ENCODE results near the gene HIGD2A. TPM values are rescaled to one million over a fixed set of nuclear protein-coding genes. Genes with fewer than 3 reads are reported as not detected.

HIGD2A gene, protein sequence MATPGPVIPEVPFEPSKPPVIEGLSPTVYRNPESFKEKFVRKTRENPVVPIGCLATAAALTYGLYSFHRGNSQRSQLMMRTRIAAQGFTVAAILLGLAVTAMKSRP
- 8.9 and 23.0 TPM in 2 replicates for total RNA-seq (2011; cell fraction: chromatin; rRNA removed; ENCODE audit: low replicate concordance)
- 31.7 and 39.2 TPM in 2 replicates for total RNA-seq (2011; cell fraction: nucleolus; rRNA removed)
- total RNA-seq (2011; cell fraction: nucleoplasm; rRNA removed): 38.3 and 59.1 TPM in 2 replicates
- 193 and 230 TPM in 2 replicates for total RNA-seq (2014; rRNA removed)
- 86.1 and 94.7 TPM in 2 replicates for total RNA-seq (2014; rRNA removed; fragmentation: Illumina TruSeq; extraction: Trizol)
- total RNA-seq (2015; rRNA removed; fragmentation: Illumina TruSeq; extraction: Trizol): 161 and 163 TPM in 2 replicates
- total RNA-seq (2021): 150 and 154 TPM in 2 replicates
- 121 and 166 TPM in 2 replicates for polyA plus RNA-seq (2011; rRNA removed)
- polyA plus RNA-seq (2011; cell fraction: cytosol; rRNA removed): 306 and 470 TPM in 2 replicates
- polyA plus RNA-seq (2011; cell fraction: nucleus; rRNA removed): 70.5 and 75.2 TPM in 2 replicates
- polyA plus RNA-seq (2012): 187 and 315 TPM in 2 replicates
- polyA plus RNA-seq (2014; fragmentation: Illumina TruSeq; extraction: Trizol): 144 and 249 TPM in 2 replicates
- polyA plus RNA-seq (2014; fragmentation: Nextera tagmentation; extraction: Ambion mirVana): 100 to 1,000 TPM; 232 to 235 TPM
- 264 and 272 TPM in 2 replicates for polyA plus RNA-seq (2014; rRNA removed)
- polyA minus RNA-seq (2011; rRNA and poly(A)+ RNA removed): 38.5 and 45.4 TPM in 2 replicates
- polyA minus RNA-seq (2011; cell fraction: cytosol; rRNA and poly(A)+ RNA removed): 64.4 and 107 TPM in 2 replicates
- 21.5 and 40.7 TPM in 2 replicates for polyA minus RNA-seq (2011; cell fraction: nucleus; rRNA and poly(A)+ RNA removed)
- Bru-seq, nascent RNA: percentile 96 among the genes with signal in this experiment
- percentile 96 among the genes with signal in this experiment for BruChase-seq, experiment 1, labeled RNA remaining after a 2-hour chase
- percentile 97 among the genes with signal in this experiment for BruChase-seq, experiment 2, labeled RNA remaining after a 6-hour chase
- long read RNA-seq, experiment 1, transcript HIGD2A-201 (2 exons, 668 nt): major isoform, 168 of 236 reads
- long read RNA-seq, experiment 1, partial matches to known transcripts: 0 of 236 reads
- long read RNA-seq, experiment 1, other reads (novel, unspliced or antisense): 68 of 236 reads
- long read RNA-seq, experiment 2, transcript HIGD2A-201 (2 exons, 668 nt): major isoform, 169 of 192 reads
- long read RNA-seq, experiment 2, partial matches to known transcripts: 0 of 192 reads
- long read RNA-seq, experiment 2, other reads (novel, unspliced or antisense): 23 of 192 reads
- long read RNA-seq, experiment 3, transcript HIGD2A-201 (2 exons, 668 nt): major isoform, 154 of 156 reads
- long read RNA-seq, experiment 3, partial matches to known transcripts: 0 of 156 reads
- long read RNA-seq, experiment 3, other reads (novel, unspliced or antisense): 2 of 156 reads

DNA sequence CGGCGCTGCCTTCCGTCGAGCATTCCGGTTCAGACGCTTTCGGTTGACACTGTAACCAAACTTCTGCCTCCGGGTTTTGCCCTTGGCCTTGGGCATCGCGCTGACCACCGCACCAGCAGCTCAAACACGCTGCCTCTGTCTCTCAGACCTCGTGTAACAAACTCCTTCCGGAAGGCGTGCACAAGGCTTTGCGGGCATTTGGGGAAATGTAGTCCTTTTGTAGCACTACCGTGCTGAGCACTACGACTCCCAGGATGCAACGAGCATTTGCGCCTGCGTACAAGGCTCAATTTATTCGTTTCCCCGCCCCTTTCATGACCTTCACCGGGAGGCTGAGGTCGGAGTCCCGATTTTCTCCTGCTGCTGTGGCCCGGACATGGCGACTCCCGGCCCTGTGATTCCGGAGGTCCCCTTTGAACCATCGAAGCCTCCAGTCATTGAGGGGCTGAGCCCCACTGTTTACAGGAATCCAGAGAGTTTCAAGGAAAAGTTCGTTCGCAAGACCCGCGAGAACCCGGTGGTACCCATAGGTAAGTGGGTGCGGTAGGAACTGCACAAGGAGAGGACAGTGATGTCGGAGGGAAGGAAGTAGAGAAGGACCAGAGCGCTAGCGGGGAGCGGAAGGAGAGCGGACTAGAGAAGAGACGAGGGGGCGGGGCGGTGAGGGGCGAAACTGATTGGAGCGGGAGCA lies at the start of gene HIGD2A, which contains the start of gene NOP16:
Gene HIGD2A, plus strand, starts transcription at position 308 of the 691 bp plus-strand sequence. Its CDS starts 69 bp downstream, at position 377.
Gene NOP16, minus strand, starts transcription at position 155 of the 691 bp plus-strand sequence. Its CDS starts 59 bp downstream, at position 96.
- CTCF ChIA-PET (ENCODE audit: low intra/inter-chr PET ratio): no interaction called here
- Histone ChIP-seq H3K9ac (ENCODE audit: insufficient read depth in 1 of 2, low read depth in 2 of 2, low read length in 2 of 2) (peak within 1 kb of the TSS; percentile 96 to 98), H3K27me3 (ENCODE audit: control insufficient read depth in 2 of 2, insufficient read depth in 2 of 2, low read length in 2 of 2) (no peaks in the 10 kb centered on the region), H3K9me1 (ENCODE audit: control insufficient read depth, insufficient read depth, low read length) (no peaks in the 10 kb centered on the region), H3K9me3 (replicated peaks; ENCODE audit: control insufficient read depth, insufficient read depth, low read depth, low read length) (no peaks in the 10 kb centered on the region), H2AFZ (ENCODE audit: low read depth, low read length) (peak within 1 kb of the TSS; percentile 97), H3K36me3 (ENCODE audit: control insufficient read depth, insufficient read depth, low read length) (peaks cover 80% of the 10 kb centered on the region), H3K27ac (ENCODE audit: extremely low read depth, low read depth, low read length) (peak within 1 kb of the TSS; percentile 97), H3K4me2 (ENCODE audit: insufficient read depth, low read length) (peak within 1 kb of the TSS; percentile 99), H3K4me3 (peak within 1 kb of the TSS; percentile 69), H4K20me1 (replicated peaks; ENCODE audit: control insufficient read depth, insufficient read depth, low read length) (no peaks in the 10 kb centered on the region; the same call in 1 of the 2 replicates), H3K4me1 (replicated peaks in 1 of 2; ENCODE audit: control insufficient read depth in 2 of 2, insufficient read depth in 2 of 2, low read length in 2 of 2) (peaks cover 6 to 16% of the 10 kb centered on the region in 2 experiments; a peak in 4 of 5 replicates), H3K79me2 (ENCODE audit: control insufficient read depth, insufficient read depth, low read length) (peaks cover 58% of the 10 kb centered on the region)
- intact Hi-C loops (cut with micrococcal nuclease) (loop anchor here (1.0 kb wide), 1 partner anchor 27 kb away; the partner anchor contains the start of gene KIAA1191), in situ Hi-C loops (cut with MboI) (no loop called here)
- peak; percentile 91 for ATAC-seq
- WGBS (ENCODE audit: insufficient coverage, low coverage, missing lambda C conversion rate): 1% methylated on average over 45 of the region's 47 CpGs
- peak; percentile 100 for FAIRE-seq
- BruUV-seq (replicated peaks): no TSS peak
- POLR2A ChIA-PET: interaction anchor here (0.6 to 1.5 kb wide), 8 partner anchors 12 to 270 kb away, joined by 3 to 4 read pairs (median 3); no protein-coding TSS in a partner anchor
- peak; percentile 84 to 99 (median 94) for DNase-seq (ENCODE audit: extremely low read depth in 1 of 4, low spot score in 3 of 4)
- TF ChIP-seq PRPF4 (IDR thresholded peaks at IDR 0.05; ENCODE audit: insufficient read depth, low read depth, low read length, poor library complexity, severe bottlenecking) (no peak), E2F3 (CRISPR knock-in tag; IDR thresholded peaks at IDR 0.05) (no peak), ZNF197 (CRISPR knock-in tag; IDR thresholded peaks at IDR 0.05; ENCODE audit: low read depth) (no peak; the same call in 1 of the 2 replicates), ZKSCAN3 (CRISPR knock-in tag; IDR thresholded peaks at IDR 0.05) (no peak), ZNF143 (CRISPR knock-in tag; IDR thresholded peaks at IDR 0.05) (peak; percentile 95), NR2C2 (CRISPR knock-in tag; IDR thresholded peaks at IDR 0.05) (peak; percentile 53; the same call in 1 of the 2 replicates), NR2C2 (tag; IDR thresholded peaks at IDR 0.05) (peak; percentile 97), ZFP1 (CRISPR knock-in tag; IDR thresholded peaks at IDR 0.05) (no peak), ELF2 (CRISPR knock-in tag; IDR thresholded peaks at IDR 0.05) (peak; percentile 89), DDX20 (tag; IDR thresholded peaks at IDR 0.05; ENCODE audit: low read depth) (no peak), SMARCA4 (IDR thresholded peaks at IDR 0.05) (peak; percentile 42; the same call in 1 of the 2 replicates), CBFB (CRISPR knock-in tag; IDR thresholded peaks at IDR 0.05) (peak; percentile 88), EGR1 (conservative IDR thresholded peaks at IDR 0.05) (peak; percentile 70)
- TF ChIP-seq, protein P1, sequence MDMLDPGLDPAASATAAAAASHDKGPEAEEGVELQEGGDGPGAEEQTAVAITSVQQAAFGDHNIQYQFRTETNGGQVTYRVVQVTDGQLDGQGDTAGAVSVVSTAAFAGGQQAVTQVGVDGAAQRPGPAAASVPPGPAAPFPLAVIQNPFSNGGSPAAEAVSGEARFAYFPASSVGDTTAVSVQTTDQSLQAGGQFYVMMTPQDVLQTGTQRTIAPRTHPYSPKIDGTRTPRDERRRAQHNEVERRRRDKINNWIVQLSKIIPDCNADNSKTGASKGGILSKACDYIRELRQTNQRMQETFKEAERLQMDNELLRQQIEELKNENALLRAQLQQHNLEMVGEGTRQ (CRISPR knock-in tag; IDR thresholded peaks at IDR 0.05): no peak
- TF ChIP-seq, protein P2, sequence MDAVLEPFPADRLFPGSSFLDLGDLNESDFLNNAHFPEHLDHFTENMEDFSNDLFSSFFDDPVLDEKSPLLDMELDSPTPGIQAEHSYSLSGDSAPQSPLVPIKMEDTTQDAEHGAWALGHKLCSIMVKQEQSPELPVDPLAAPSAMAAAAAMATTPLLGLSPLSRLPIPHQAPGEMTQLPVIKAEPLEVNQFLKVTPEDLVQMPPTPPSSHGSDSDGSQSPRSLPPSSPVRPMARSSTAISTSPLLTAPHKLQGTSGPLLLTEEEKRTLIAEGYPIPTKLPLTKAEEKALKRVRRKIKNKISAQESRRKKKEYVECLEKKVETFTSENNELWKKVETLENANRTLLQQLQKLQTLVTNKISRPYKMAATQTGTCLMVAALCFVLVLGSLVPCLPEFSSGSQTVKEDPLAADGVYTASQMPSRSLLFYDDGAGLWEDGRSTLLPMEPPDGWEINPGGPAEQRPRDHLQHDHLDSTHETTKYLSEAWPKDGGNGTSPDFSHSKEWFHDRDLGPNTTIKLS (IDR thresholded peaks at IDR 0.05; ENCODE audit: borderline replicate concordance, low read depth): peak; percentile 94
